Measurements from ENCODE around the gene CD6. TPM values are rescaled to one million over a fixed set of nuclear protein-coding genes. Genes with fewer than 3 reads are reported as not detected.

The CD6 gene
- total RNA-seq, 1 donor from 2014 or later = not detected

DNA sequence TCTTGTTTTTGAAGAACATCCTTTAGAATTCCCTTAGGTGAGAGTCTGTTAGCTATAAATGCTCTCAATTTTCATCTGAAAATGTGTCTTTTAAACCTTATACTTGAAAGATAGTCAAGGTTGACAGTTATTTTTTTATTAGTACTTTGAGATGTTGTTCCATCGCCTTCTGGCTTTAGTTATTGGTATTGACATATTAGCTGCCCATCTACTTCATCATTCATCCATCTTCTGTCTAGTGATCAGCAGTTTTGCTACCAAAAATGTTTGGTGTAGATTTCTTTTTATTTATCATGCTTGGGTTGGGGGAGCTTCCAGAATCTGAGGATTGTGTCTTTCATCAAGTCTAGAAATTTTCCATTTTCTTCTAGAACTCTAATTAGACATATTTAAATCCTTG lies 3.3 kb upstream of the CD6 start:
- H3K9me3 ChIP-seq (ENCODE audit: low read depth) = peaks cover 7% of the 10 kb centered on the region
- no peaks in the 10 kb centered on the region for H3F3A ChIP-seq (ENCODE audit: low read depth)
- TF ChIP-seq, protein P1, sequence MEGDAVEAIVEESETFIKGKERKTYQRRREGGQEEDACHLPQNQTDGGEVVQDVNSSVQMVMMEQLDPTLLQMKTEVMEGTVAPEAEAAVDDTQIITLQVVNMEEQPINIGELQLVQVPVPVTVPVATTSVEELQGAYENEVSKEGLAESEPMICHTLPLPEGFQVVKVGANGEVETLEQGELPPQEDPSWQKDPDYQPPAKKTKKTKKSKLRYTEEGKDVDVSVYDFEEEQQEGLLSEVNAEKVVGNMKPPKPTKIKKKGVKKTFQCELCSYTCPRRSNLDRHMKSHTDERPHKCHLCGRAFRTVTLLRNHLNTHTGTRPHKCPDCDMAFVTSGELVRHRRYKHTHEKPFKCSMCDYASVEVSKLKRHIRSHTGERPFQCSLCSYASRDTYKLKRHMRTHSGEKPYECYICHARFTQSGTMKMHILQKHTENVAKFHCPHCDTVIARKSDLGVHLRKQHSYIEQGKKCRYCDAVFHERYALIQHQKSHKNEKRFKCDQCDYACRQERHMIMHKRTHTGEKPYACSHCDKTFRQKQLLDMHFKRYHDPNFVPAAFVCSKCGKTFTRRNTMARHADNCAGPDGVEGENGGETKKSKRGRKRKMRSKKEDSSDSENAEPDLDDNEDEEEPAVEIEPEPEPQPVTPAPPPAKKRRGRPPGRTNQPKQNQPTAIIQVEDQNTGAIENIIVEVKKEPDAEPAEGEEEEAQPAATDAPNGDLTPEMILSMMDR (IDR thresholded peaks at IDR 0.05) = no peak
- TF ChIP-seq EZH2phosphoT487 (IDR thresholded peaks at IDR 0.05) = no peak
- TF ChIP-seq EZH2 (IDR thresholded peaks at IDR 0.05) = no peak
- H3K4me1 ChIP-seq = no peaks in the 10 kb centered on the region
- Mint-ChIP-seq H3K36me3 (no peaks in the 10 kb centered on the region), H3K27ac (no peak overlapping the region), H3K9me3 (peaks cover 14% of the 10 kb centered on the region), H3K4me3 (no peak overlapping the region), H3K27me3 (ENCODE audit: insufficient read depth, low read depth) (peaks cover 17% of the 10 kb centered on the region), H3K4me1 (peaks cover 2% of the 10 kb centered on the region)
- peaks cover 2% of the 10 kb centered on the region for H3K27me3 ChIP-seq
- no peaks in the 10 kb centered on the region for H4K20me1 ChIP-seq (ENCODE audit: low read depth)
- no peak overlapping the region for H3K4me2 ChIP-seq
- H2AFZ ChIP-seq (replicated peaks) = no peak overlapping the region
- DNase-seq (ENCODE audit: low spot score) = no peak
- no peaks in the 10 kb centered on the region for H3K36me3 ChIP-seq
- H3K9ac ChIP-seq = no peak overlapping the region
- no peak overlapping the region for H3K27ac ChIP-seq
- H3K4me3 ChIP-seq = no peak overlapping the region
- H3K79me2 ChIP-seq (ENCODE audit: low read depth) = no peaks in the 10 kb centered on the region

DNA sequence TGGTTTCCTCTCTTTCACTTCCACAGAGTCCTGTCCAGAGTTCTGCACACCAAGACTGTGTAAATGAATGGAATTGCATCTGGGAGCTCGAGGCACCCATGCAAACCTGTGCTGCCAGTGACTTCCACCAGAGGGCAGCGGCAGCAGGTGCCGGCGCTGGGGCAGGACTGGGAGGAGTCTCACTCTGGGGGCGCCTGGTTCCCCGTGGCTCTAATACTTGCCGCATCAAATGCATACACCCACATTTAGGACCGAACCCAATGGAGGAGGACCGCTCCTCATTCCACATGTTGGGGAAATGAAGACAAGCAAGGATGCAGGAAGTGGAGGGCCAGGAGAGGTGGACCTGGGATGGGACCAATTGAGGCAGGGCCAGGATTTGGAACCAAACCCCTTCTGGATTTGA lies 1.1 kb upstream of the CD6 start:
- Mint-ChIP-seq H3K4me1 (peaks cover 9% of the 10 kb centered on the region), H3K4me3 (no peak overlapping the region), H3K27ac (no peak overlapping the region), H3K9me3 (peaks cover 14% of the 10 kb centered on the region), H3K27me3 (ENCODE audit: insufficient read depth, low read depth) (peaks cover 17% of the 10 kb centered on the region), H3K36me3 (no peaks in the 10 kb centered on the region)
- H3K9me3 ChIP-seq (ENCODE audit: low read depth) = peaks cover 7% of the 10 kb centered on the region
- H3K4me3 ChIP-seq = no peak overlapping the region
- H3K79me2 ChIP-seq (ENCODE audit: low read depth) = no peaks in the 10 kb centered on the region
- peaks cover 2% of the 10 kb centered on the region for H3K27me3 ChIP-seq
- no peak overlapping the region for H3K4me2 ChIP-seq
- H3K4me1 ChIP-seq = no peaks in the 10 kb centered on the region
- no peaks in the 10 kb centered on the region for H3K36me3 ChIP-seq
- H4K20me1 ChIP-seq (ENCODE audit: low read depth) = no peaks in the 10 kb centered on the region
- peak; percentile 68 for DNase-seq (ENCODE audit: low spot score)
- no peak overlapping the region for H3K9ac ChIP-seq
- no peak overlapping the region for H3K27ac ChIP-seq
- H3F3A ChIP-seq (ENCODE audit: low read depth) = no peaks in the 10 kb centered on the region
- no peak overlapping the region for H2AFZ ChIP-seq (replicated peaks)
- TF ChIP-seq, protein P1 (IDR thresholded peaks at IDR 0.05) = peak; percentile 85
- TF ChIP-seq EZH2phosphoT487 (IDR thresholded peaks at IDR 0.05) = no peak

DNA sequence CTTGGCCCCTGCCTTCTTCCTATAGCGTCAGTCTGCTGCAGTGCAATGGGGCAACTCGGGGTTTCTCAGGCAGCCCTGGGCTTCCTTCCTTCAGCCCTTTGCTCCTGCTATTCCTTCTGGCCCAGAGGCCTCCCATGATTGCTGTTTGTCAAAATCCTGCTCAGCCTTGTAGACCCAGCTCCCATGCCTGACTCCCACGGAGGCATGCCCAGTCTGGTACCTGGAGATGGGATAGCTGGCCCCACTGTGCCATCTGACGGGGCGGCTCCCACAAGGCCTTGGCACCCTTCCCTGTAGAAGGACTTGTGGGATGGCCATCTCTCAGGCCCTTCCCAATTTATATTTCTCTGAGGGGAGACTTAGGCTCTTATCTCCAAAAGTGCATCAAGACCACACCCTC lies 590 bp upstream of the CD6 start:
- H3K27me3 Mint-ChIP-seq (ENCODE audit: insufficient read depth, low read depth) = peaks cover 17% of the 10 kb centered on the region
- peaks cover 14% of the 10 kb centered on the region for H3K9me3 Mint-ChIP-seq
- no peak for TF ChIP-seq EZH2phosphoT487 (IDR thresholded peaks at IDR 0.05)
- TF ChIP-seq, protein P1 (IDR thresholded peaks at IDR 0.05) = no peak
- no peak for TF ChIP-seq EZH2 (IDR thresholded peaks at IDR 0.05)

More for the DNA sequence above, 590 bp upstream of the CD6 start:
- Histone ChIP-seq H3K4me2 (no peak overlapping the region), H3K79me2 (ENCODE audit: low read depth) (no peaks in the 10 kb centered on the region), H3F3A (ENCODE audit: low read depth) (no peaks in the 10 kb centered on the region), H2AFZ (replicated peaks) (no peak overlapping the region), H3K36me3 (no peaks in the 10 kb centered on the region), H3K9me3 (ENCODE audit: low read depth) (peaks cover 7% of the 10 kb centered on the region), H3K4me3 (no peak overlapping the region), H3K27me3 (peaks cover 2% of the 10 kb centered on the region), H3K9ac (no peak overlapping the region), H3K4me1 (no peaks in the 10 kb centered on the region), H4K20me1 (ENCODE audit: low read depth) (no peaks in the 10 kb centered on the region), H3K27ac (no peak overlapping the region)
- Mint-ChIP-seq H3K4me3 (no peak overlapping the region), H3K4me1 (peaks cover 9% of the 10 kb centered on the region), H3K36me3 (no peaks in the 10 kb centered on the region), H3K27ac (no peak overlapping the region)
- no peak for DNase-seq (ENCODE audit: low spot score)
